Measurements from ENCODE around the gene DYNC1H1. TPM values are rescaled to one million over a fixed set of nuclear protein-coding genes. Genes with fewer than 3 reads are reported as not detected.

Gene DYNC1H1
- total RNA-seq, 4 donors from 2014 or later, result 486 to 737 (median 718) TPM

DNA sequence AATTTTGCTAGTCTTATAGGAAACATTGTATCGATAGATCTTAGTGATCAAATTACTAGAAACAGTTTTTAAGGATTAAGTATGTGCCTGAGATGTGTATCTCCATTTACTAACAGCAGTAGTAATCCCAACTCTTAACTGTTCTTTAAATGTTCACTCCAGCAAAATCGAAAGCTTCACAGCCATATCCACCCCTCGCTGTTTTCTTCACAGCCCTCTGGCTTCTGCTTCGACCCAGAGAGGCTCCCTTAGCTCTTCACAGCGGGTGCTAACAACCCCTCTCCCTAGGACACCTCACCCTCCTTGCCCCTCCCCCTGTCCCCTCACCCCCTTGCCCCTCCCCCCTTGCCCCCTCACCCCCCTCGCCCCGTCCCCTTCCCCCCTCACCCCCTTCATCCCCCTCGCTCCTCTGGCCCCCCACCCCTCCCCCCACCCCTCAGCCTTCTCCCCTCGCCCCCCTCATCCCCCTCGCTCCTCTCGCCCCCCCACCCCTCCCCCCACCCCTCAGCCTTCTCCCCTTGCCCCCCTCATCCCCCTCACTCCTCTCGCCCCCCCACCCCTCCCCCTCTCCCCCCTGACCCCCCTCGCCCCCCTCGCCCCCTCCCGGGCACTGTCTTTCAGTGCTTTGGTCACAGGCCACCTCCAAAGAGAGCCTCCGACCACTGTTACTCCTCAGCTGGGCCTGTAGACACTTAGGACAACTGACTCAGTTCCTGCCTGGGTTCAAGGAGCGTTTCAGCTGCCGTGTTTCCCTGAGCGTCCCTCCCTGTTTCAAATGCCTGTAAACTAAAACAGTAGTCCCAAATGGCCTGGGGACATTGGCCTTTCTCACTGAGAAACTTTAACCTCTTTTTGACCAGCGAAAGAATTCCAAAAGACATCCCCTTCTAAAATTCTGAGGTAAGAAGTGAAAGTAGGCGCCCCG lies 46.0 kb upstream of the DYNC1H1 start:
- Histone ChIP-seq H3K36me3 (peaks cover 0 to 26% of the 10 kb centered on the region in 2 donors), H3K27ac (no peak overlapping the region), H3K27me3 (no peaks in the 10 kb centered on the region), H3K4me3 (no peak overlapping the region), H3K4me1 (no peaks in the 10 kb centered on the region), H3K9me3 (no peaks in the 10 kb centered on the region)
- ATAC-seq (no peak), DNase-seq (no peak)
- in situ Hi-C loops (cut with MboI; ENCODE audit: low sequenced_read_pairs in 4 of 4), result no loop called here
- no peak for TF ChIP-seq POLR2A (IDR thresholded peaks at IDR 0.05)
- TF ChIP-seq, protein P1, sequence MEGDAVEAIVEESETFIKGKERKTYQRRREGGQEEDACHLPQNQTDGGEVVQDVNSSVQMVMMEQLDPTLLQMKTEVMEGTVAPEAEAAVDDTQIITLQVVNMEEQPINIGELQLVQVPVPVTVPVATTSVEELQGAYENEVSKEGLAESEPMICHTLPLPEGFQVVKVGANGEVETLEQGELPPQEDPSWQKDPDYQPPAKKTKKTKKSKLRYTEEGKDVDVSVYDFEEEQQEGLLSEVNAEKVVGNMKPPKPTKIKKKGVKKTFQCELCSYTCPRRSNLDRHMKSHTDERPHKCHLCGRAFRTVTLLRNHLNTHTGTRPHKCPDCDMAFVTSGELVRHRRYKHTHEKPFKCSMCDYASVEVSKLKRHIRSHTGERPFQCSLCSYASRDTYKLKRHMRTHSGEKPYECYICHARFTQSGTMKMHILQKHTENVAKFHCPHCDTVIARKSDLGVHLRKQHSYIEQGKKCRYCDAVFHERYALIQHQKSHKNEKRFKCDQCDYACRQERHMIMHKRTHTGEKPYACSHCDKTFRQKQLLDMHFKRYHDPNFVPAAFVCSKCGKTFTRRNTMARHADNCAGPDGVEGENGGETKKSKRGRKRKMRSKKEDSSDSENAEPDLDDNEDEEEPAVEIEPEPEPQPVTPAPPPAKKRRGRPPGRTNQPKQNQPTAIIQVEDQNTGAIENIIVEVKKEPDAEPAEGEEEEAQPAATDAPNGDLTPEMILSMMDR (IDR thresholded peaks at IDR 0.05 in 4 of 5, conservative IDR thresholded peaks at IDR 0.05 in 1 of 5), result no peak
- intact Hi-C loops (cut with DNase I; ENCODE audit: low total_unique reads), result no loop called here

- no peaks in the 10 kb centered on the region for H3K9me3 ChIP-seq
- DNase-seq (no peak), ATAC-seq (no peak)
- no peaks in the 10 kb centered on the region for H3K27me3 ChIP-seq
- intact Hi-C loops (cut with DNase I; ENCODE audit: low total_unique reads), result no loop called here
- H3K4me3 ChIP-seq, result no peak overlapping the region
- H3K4me1 ChIP-seq, result no peaks in the 10 kb centered on the region
- TF ChIP-seq POLR2A (IDR thresholded peaks at IDR 0.05), result no peak
- no peak overlapping the region for H3K27ac ChIP-seq
- H3K36me3 ChIP-seq, result peaks cover 0 to 11% of the 10 kb centered on the region in 2 donors
- in situ Hi-C loops (cut with MboI; ENCODE audit: low sequenced_read_pairs in 4 of 4), result no loop called here
Measured at GRCh38 chr14:101920271-101920670, 44.1 kb upstream of the DYNC1H1 start.

- peaks cover 0 to 6% of the 10 kb centered on the region in 2 donors for H3K36me3 ChIP-seq
Measured at GRCh38 chr14:101922866-101923265, 41.5 kb upstream of the DYNC1H1 start.

DNA sequence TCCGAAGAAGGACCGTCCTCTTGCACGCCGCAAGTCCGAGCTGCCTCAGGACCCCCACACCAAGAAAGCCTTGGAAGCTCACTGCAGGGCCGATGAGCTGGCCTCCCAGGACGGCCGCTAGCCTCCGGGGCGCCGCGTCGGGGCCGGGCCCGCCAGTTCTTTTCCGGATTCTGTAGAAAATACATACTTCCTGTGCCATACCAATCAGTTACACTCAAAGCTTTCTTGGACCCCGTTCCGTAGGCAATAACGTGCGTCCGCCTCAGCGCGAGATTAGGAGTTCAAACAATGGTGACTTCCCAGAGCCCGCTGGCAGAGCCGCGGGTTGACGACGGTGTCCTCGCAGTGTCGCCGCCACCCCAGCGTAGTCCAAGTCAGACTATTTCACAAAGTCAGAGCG lies 39.2 kb upstream of the DYNC1H1 start:
- Histone ChIP-seq H3K4me3 (no peak overlapping the region), H3K27ac (no peak overlapping the region), H3K36me3 (no peaks in the 10 kb centered on the region), H3K4me1 (peaks cover 22 to 27% of the 10 kb centered on the region in 2 donors), H3K9me3 (no peaks in the 10 kb centered on the region), H3K27me3 (no peaks in the 10 kb centered on the region)
- DNase-seq (no peak), ATAC-seq (no peak)
- TF ChIP-seq, protein P1 (IDR thresholded peaks at IDR 0.05 in 4 of 5, conservative IDR thresholded peaks at IDR 0.05 in 1 of 5), result no peak
- TF ChIP-seq POLR2A (IDR thresholded peaks at IDR 0.05), result no peak
- intact Hi-C loops (cut with DNase I; ENCODE audit: low total_unique reads), result loop anchor here (5.0 kb wide), 1 partner anchor 113 kb away; no protein-coding TSS in a partner anchor
- in situ Hi-C loops (cut with MboI; ENCODE audit: low sequenced_read_pairs in 4 of 4), result loop anchor here in 2 of 4 donors (25.0 kb wide), 1 partner anchor 163 kb away; the partner anchor contains the start of gene PPP2R5C (in 2 of the 2)

More at GRCh38 chr14:101922866-101923265, 41.5 kb upstream of the DYNC1H1 start:
- ATAC-seq (no peak), DNase-seq (no peak)
- Histone ChIP-seq H3K9me3 (no peaks in the 10 kb centered on the region), H3K27ac (no peak overlapping the region), H3K4me1 (peaks cover 13 to 18% of the 10 kb centered on the region in 2 donors), H3K27me3 (no peaks in the 10 kb centered on the region), H3K4me3 (no peak overlapping the region)
- intact Hi-C loops (cut with DNase I; ENCODE audit: low total_unique reads) (no loop called here), in situ Hi-C loops (cut with MboI; ENCODE audit: low sequenced_read_pairs in 4 of 4) (no loop called here)
- TF ChIP-seq, protein P1 (IDR thresholded peaks at IDR 0.05 in 4 of 5, conservative IDR thresholded peaks at IDR 0.05 in 1 of 5), result no peak
- no peak for TF ChIP-seq POLR2A (IDR thresholded peaks at IDR 0.05)

DNA sequence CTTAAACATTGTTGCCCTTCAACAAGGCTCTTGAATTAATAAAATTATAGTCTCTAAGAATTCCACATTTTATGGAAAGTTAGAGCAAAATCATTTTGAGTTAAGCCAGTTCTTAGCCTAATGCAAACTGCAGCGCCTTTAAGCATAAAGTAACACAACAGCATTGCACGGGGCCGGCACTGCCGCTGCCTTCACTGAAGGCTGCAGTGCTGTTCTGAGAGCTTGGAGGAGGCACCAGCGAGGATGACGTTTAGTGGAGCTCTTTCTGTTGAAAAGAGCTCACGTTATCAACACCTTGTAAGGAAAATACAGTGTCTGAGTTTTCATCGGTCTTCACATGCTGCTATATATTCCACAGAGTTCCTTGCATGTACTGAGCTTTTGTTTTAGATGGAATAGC lies 38.3 kb upstream of the DYNC1H1 start:
- intact Hi-C loops (cut with DNase I; ENCODE audit: low total_unique reads) (loop anchor here (5.0 kb wide), 1 partner anchor 114 kb away; no protein-coding TSS in a partner anchor), in situ Hi-C loops (cut with MboI; ENCODE audit: low sequenced_read_pairs in 4 of 4) (loop anchor here in 2 of 4 donors (25.0 kb wide), 1 partner anchor 164 kb away; the partner anchor contains the start of gene PPP2R5C (in 2 of the 2))
- no peak overlapping the region for H3K4me3 ChIP-seq
- no peak for DNase-seq
- peaks cover 22 to 27% of the 10 kb centered on the region in 2 donors for H3K4me1 ChIP-seq
- peak in 1 of 2 donors; percentile 14 for ATAC-seq
- H3K9me3 ChIP-seq, result no peaks in the 10 kb centered on the region
- H3K27me3 ChIP-seq, result no peaks in the 10 kb centered on the region
- TF ChIP-seq, protein P1 (IDR thresholded peaks at IDR 0.05 in 4 of 5, conservative IDR thresholded peaks at IDR 0.05 in 1 of 5), result no peak
- TF ChIP-seq POLR2A (IDR thresholded peaks at IDR 0.05), result no peak
- no peaks in the 10 kb centered on the region for H3K36me3 ChIP-seq
- peak overlapping the region; percentile 77 to 84 (median 83) for H3K27ac ChIP-seq
